ENCODE results near the gene PPP6R2. TPM values are rescaled to one million over a fixed set of nuclear protein-coding genes. Genes with fewer than 3 reads are reported as not detected.

PPP6R2 gene
- total and polyA plus RNA-seq, 2 of the 4 experiments (the other 2 are of a cell fraction) = 49.2 to 51.6 TPM

GRCh38 chr22:50452649-50453048, 109.5 kb downstream of the PPP6R2 start:
- Histone ChIP-seq H2BK5ac (ENCODE audit: low read depth, low read length, poor library complexity, severe bottlenecking) (no peak overlapping the region), H2BK20ac (ENCODE audit: low read depth, low read length) (no peak overlapping the region), H3K79me1 (ENCODE audit: low read depth in 1 of 2, low read length in 2 of 2) (peaks cover 3 to 11% of the 10 kb centered on the region in 2 experiments; a peak in 1 of 4 replicates), H3K36me3 (ENCODE audit: control insufficient read depth, insufficient read depth, low read length) (peaks cover 61% of the 10 kb centered on the region), H3K4ac (ENCODE audit: low read depth, low read length) (no peak overlapping the region), H2AK9ac (replicated peaks; ENCODE audit: low read depth, low read length, poor library complexity) (no peak overlapping the region), H4K20me1 (ENCODE audit: insufficient read depth, low read length) (peaks cover 17% of the 10 kb centered on the region), H3K27ac (ENCODE audit: insufficient read depth, low read length) (no peak overlapping the region), H3K9me1 (ENCODE audit: insufficient read depth, low read length) (0 out of 2 replicates have a peak, but pooled peaks cover 3% of the 10 kb centered on the region), H3K27me3 (ENCODE audit: control insufficient read depth, insufficient read depth, low read length) (no peaks in the 10 kb centered on the region), H4K5ac (ENCODE audit: low read depth, low read length) (no peak overlapping the region), H2BK15ac (ENCODE audit: low read depth, low read length) (no peak overlapping the region), H4K8ac (ENCODE audit: low read depth in 2 of 2, low read length in 2 of 2) (no peak overlapping the region), H3K18ac (ENCODE audit: low read depth, low read length) (no peak overlapping the region), H3K14ac (replicated peaks; ENCODE audit: low read depth, low read length) (no peak overlapping the region), H3K4me1 (ENCODE audit: control insufficient read depth, insufficient read depth, low read length) (no peaks in the 10 kb centered on the region), H3K4me2 (ENCODE audit: low read depth, low read length) (no peak overlapping the region), H3K4me3 (ENCODE audit: insufficient read depth, low read depth, low read length) (no peak overlapping the region), H2AFZ (replicated peaks; ENCODE audit: low read length, poor library complexity) (no peak overlapping the region), H2AK5ac (ENCODE audit: low read depth, low read length) (no peak overlapping the region), H3K9me3 (ENCODE audit: control insufficient read depth, insufficient read depth, low read length) (no peaks in the 10 kb centered on the region), H3K56ac (ENCODE audit: extremely low read depth, insufficient read depth, low read length) (no peak overlapping the region), H3K9ac (ENCODE audit: low read depth, low read length) (no peak overlapping the region), H4K91ac (ENCODE audit: insufficient read depth, low read depth, low read length) (no peak overlapping the region), H2BK120ac (ENCODE audit: low read depth, low read length) (no peak overlapping the region), H3K23ac (ENCODE audit: low read depth, low read length) (no peak overlapping the region)
- CTCF ChIA-PET = interaction anchor here (0.6 kb wide), 1 partner anchor 35 kb away, joined by 6 read pairs; no protein-coding TSS in a partner anchor
- TF ChIP-seq NFE2L2 (IDR thresholded peaks at IDR 0.05; ENCODE audit: low read depth, low read length) (no peak), FOS (IDR thresholded peaks at IDR 0.05; ENCODE audit: low read depth, low read length) (no peak), RCOR1 (IDR thresholded peaks at IDR 0.05; ENCODE audit: insufficient replicate concordance, low read length) (no peak), SMC3 (IDR thresholded peaks at IDR 0.05; ENCODE audit: low read depth, low read length) (no peak), ELK1 (IDR thresholded peaks at IDR 0.05; ENCODE audit: borderline replicate concordance, low read depth, low read length) (no peak), MAZ (IDR thresholded peaks at IDR 0.05; ENCODE audit: borderline replicate concordance, low read depth, low read length) (no peak), MXI1 (IDR thresholded peaks at IDR 0.05; ENCODE audit: borderline replicate concordance, low read depth, low read length) (no peak)
- ATAC-seq (ENCODE audit: low read depth) (no peak), DNase-seq (no peak)
- in situ Hi-C loops (cut with MboI; ENCODE audit: low sequenced_read_pairs) = no loop called here
- no CpG with 5 or more reads among the region's 5 CpGs for WGBS, 2 experiments (ENCODE audit: extremely low coverage in 2 of 2, insufficient read length in 1 of 2)
- dilution Hi-C loops (cut with HindIII; ENCODE audit: low sequenced_read_pairs, unreplicated experiment) = no loop called here
- intact Hi-C loops (cut with micrococcal nuclease) = no loop called here
- POLR2A ChIA-PET (ENCODE audit: unreplicated experiment) = no interaction called here
- BruUV-seq (replicated peaks) = no TSS peak
